Keratinocyte (primary cell): ENCODE results near the gene GJD3. TPM values are rescaled to one million over a fixed set of nuclear protein-coding genes. Genes with fewer than 3 reads are reported as not detected.
"Not testable (repeated sequence)": the region's sequence is repeated elsewhere in the genome, so short reads cannot be mapped to it uniquely, and the experiment has no call there.

Experiments
- DNase-seq: peaks from one replicate; pipeline ENCODE4 v3.0.0-alpha.2; 2011; ENCODE audit warnings: low read depth, missing footprints, low spot score
- FAIRE-seq: peaks from 2 replicates; lab custom pipeline; 2011; peaks lifted over from hg19 to GRCh38; lab: Jason Lieb, UNC
- H2AFZ ChIP-seq: 2 replicates; pipeline ENCODE4 v1.6.0; 2012; ENCODE audit warnings: low read length, control low read depth, inconsistent platforms; ENCODE audit not compliant: control insufficient read depth
- H3K27ac ChIP-seq: 2 replicates; pipeline ENCODE4 v1.5.1; 2011; ENCODE audit warnings: low read length; ENCODE audit not compliant: control insufficient read depth, insufficient read depth
- H3K27me3 ChIP-seq: 3 replicates; pipeline ENCODE4 v1.6.0; 2011; ENCODE audit warnings: low read length; ENCODE audit not compliant: control insufficient read depth, insufficient read depth; ENCODE audit errors: extremely low read depth
- H3K36me3 ChIP-seq, 2 experiments: 2 replicates in 1 of 2; 3 replicates in 1 of 2; pipeline ENCODE4 v1.5.1; 2011; ENCODE audit warnings: low read length in 2 of 2, mild to moderate bottlenecking in 1 of 2; ENCODE audit not compliant: control insufficient read depth in 2 of 2, insufficient read depth in 2 of 2; ENCODE audit errors: extremely low read depth in 1 of 2
- H3K4me1 ChIP-seq: 3 replicates; pipeline ENCODE4 v1.5.1; 2011; ENCODE audit warnings: low read length; ENCODE audit not compliant: control insufficient read depth, insufficient read depth; ENCODE audit errors: extremely low read depth
- H3K4me2 ChIP-seq: 3 replicates; pipeline ENCODE4 v1.6.0; 2011; ENCODE audit warnings: low read depth, low read length; ENCODE audit not compliant: control insufficient read depth, insufficient read depth; ENCODE audit errors: extremely low read depth
- H3K4me3 ChIP-seq, 3 experiments: fragments of 200-600 bp in 1 of 3; sonication (generic) in 1 of 3; 2 replicates in 2 of 3; 3 replicates in 1 of 3; pipeline ENCODE4 v1.5.1; 2011 to 2016; ENCODE audit warnings: low read length in 3 of 3, mild to moderate bottlenecking in 3 of 3, control low read depth in 2 of 3, inconsistent platforms in 1 of 3, low read depth in 1 of 3, mixed read lengths in 1 of 3, mixed run types in 1 of 3, moderate library complexity in 1 of 3; ENCODE audit not compliant: control insufficient read depth in 2 of 3, insufficient read depth in 2 of 3; ENCODE audit errors: extremely low read depth in 1 of 3
- H3K79me2 ChIP-seq: 2 replicates; pipeline ENCODE4 v1.6.0; 2012; ENCODE audit warnings: low read length; ENCODE audit not compliant: control insufficient read depth, insufficient read depth
- H3K9ac ChIP-seq: 3 replicates; pipeline ENCODE4 v1.6.0; 2011; ENCODE audit warnings: low read length; ENCODE audit not compliant: control insufficient read depth, insufficient read depth; ENCODE audit errors: extremely low read depth
- H3K9me1 ChIP-seq: 3 replicates; pipeline ENCODE4 v1.6.0; 2011; ENCODE audit warnings: low read length; ENCODE audit not compliant: control insufficient read depth, insufficient read depth; ENCODE audit errors: extremely low read depth
- H3K9me3 ChIP-seq: 2 replicates; pipeline ENCODE4 v1.5.1; 2012; ENCODE audit warnings: low read depth, low read length; ENCODE audit not compliant: control insufficient read depth
- H4K20me1 ChIP-seq: 3 replicates; pipeline ENCODE4 v1.6.0; 2011; ENCODE audit warnings: low read length; ENCODE audit not compliant: control insufficient read depth, insufficient read depth; ENCODE audit errors: extremely low read depth
- CTCF ChIP-seq, 3 experiments: IDR thresholded peaks in 1 of 3; conservative IDR thresholded peaks in 1 of 3; optimal IDR thresholded peaks in 1 of 3; 2 replicates in 2 of 3; 3 replicates in 1 of 3; pipeline versions ENCODE3 to v1.5.1; 2011; ENCODE audit warnings: low read length in 3 of 3, mild to moderate bottlenecking in 3 of 3, moderate library complexity in 2 of 3, control low read depth in 1 of 3, inconsistent platforms in 1 of 3; ENCODE audit not compliant: insufficient read depth in 2 of 3; ENCODE audit errors: extremely low read depth in 1 of 3
- EZH2 ChIP-seq: IDR thresholded peaks from one replicate; pipeline ENCODE4 v1.6.1; 2012; ENCODE audit warnings: inconsistent platforms, mild to moderate bottlenecking, low read length, moderate library complexity
- dilution Hi-C: fragments of 300-500 bp; cut with MboI; formaldehyde crosslinking; loops from one replicate; pipeline ENCODE4 v1.7.0; 2020; ENCODE audit warnings: low sequenced_read_pairs; ENCODE audit not compliant: extremely low pct_ligation_motif_present
- polyA plus RNA-seq, 5 experiments: library from polyadenylated mRNA; depleted of rRNA in 3 of 5; stranded (reverse) in 3 of 5; stranded (forward) in 1 of 5; unstranded in 1 of 5; fragments of >200 nt; gene quantifications; 1 replicate in 1 of 5; 2 replicates in 3 of 5; 3 replicates in 1 of 5; pipeline versions ENCODE4 v1.2.1 to v1.2.3, GENCODE V29; 2011 to 2012; ENCODE audit warnings: missing spikeins in 2 of 5, low read depth in 1 of 5, low replicate concordance in 1 of 5

GJD3 gene
- polyA plus RNA-seq, 1 donor (not counting 4 experiments of a cell fraction or from before 2014, with no cell fraction given), result not detected

GRCh38 chr17:40410082-40410481, 45.5 kb upstream of the GJD3 start:
- FAIRE-seq (no peak), DNase-seq (no peak)
- no peak overlapping the region for H3K9ac ChIP-seq
- dilution Hi-C loops, result loop anchor here (10.0 kb wide), 1 partner anchor 155 kb away; the partner anchor contains the start of gene CCR7
- no peaks in the 10 kb centered on the region for H3K27me3 ChIP-seq
- TF ChIP-seq CTCF (optimal IDR thresholded peaks at IDR 0.05 in 1 of 3, IDR thresholded peaks at IDR 0.05 in 1 of 3, conservative IDR thresholded peaks at IDR 0.05 in 1 of 3; ENCODE audit: extremely low read depth in 1 of 3, insufficient read depth in 2 of 3, low read length in 3 of 3) (no peak), EZH2 (no peak)
- no peak overlapping the region for H2AFZ ChIP-seq
- H3K79me2 ChIP-seq, result peaks cover 5% of the 10 kb centered on the region
- no peaks in the 10 kb centered on the region for H3K9me3 ChIP-seq
- H3K9me1 ChIP-seq, result no peaks in the 10 kb centered on the region
- H3K27ac ChIP-seq, result no peak overlapping the region
- no peak overlapping the region for H3K4me2 ChIP-seq
- no peaks in the 10 kb centered on the region for H4K20me1 ChIP-seq
- no peak overlapping the region for H3K4me3 ChIP-seq
- peaks cover under 1% of the 10 kb centered on the region for H3K4me1 ChIP-seq
- H3K36me3 ChIP-seq, result peaks cover 0 to 19% of the 10 kb centered on the region in 2 experiments

DNA sequence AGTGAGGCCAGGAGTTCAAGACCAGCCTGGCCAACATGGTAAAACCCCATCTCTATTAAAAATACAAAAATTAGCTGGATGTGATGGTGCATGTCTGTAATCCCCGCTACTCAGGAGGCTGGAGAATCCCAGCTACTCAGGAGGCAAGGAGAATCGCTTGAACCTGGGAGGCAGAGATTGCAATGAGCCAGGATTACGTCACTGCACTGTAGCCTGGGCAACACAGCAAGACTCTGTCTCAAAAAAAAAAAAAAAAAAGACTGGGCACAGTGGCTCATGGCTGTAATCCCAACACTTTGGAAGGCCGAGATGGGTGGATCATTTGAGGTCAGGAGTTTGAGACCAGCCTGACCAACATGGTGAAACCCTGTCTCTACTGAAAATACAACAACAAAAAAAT, 45.0 kb upstream of the GJD3 start:
- FAIRE-seq, H2AFZ ChIP-seq, H3K79me2 ChIP-seq, H3K9ac ChIP-seq, H3K9me3 ChIP-seq, H3K4me1 ChIP-seq, H3K27ac ChIP-seq, H3K4me2 ChIP-seq, DNase-seq, H3K9me1 ChIP-seq, H3K4me3 ChIP-seq, H4K20me1 ChIP-seq, dilution Hi-C loops, H3K27me3 ChIP-seq: not testable (repeated sequence)
- peaks cover 0 to 19% of the 10 kb centered on the region in 2 experiments for H3K36me3 ChIP-seq

DNA sequence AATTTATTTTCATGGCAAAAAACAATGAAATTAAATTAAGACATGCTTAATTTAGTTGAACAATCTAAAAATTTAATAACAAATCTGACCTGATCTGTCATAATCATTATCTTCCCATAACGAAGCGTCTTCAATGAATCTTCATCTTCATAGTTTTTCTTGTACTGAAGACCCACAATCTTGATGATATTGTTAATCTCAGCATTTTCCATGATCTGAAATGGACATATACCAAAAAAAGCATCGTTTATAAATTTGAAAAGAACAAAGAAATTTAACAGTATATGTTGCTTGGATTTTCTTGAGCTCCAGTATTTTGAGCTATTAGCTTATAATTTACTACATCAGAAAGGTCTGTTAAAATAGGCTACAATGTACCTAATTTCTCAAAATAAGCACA, 42.9 kb upstream of the GJD3 start:
- TF ChIP-seq CTCF (optimal IDR thresholded peaks at IDR 0.05 in 1 of 3, IDR thresholded peaks at IDR 0.05 in 1 of 3, conservative IDR thresholded peaks at IDR 0.05 in 1 of 3; ENCODE audit: extremely low read depth in 1 of 3, insufficient read depth in 2 of 3, low read length in 3 of 3) (no peak), EZH2 (no peak)
- no peaks in the 10 kb centered on the region for H3K27me3 ChIP-seq
- H2AFZ ChIP-seq, result no peak overlapping the region
- no peaks in the 10 kb centered on the region for H3K79me2 ChIP-seq
- no peak overlapping the region for H3K4me3 ChIP-seq
- H3K4me1 ChIP-seq, result no peaks in the 10 kb centered on the region
- FAIRE-seq (no peak), DNase-seq (no peak)
- no peak overlapping the region for H3K9ac ChIP-seq
- H3K9me1 ChIP-seq, result no peaks in the 10 kb centered on the region
- H4K20me1 ChIP-seq, result no peaks in the 10 kb centered on the region
- no peak overlapping the region for H3K4me2 ChIP-seq
- H3K36me3 ChIP-seq, result peaks cover 0 to 17% of the 10 kb centered on the region in 2 experiments
- dilution Hi-C loops, result no loop called here
- no peaks in the 10 kb centered on the region for H3K9me3 ChIP-seq
- H3K27ac ChIP-seq, result no peak overlapping the region
